Measurements from ENCODE around the gene BRS3.

Gene BRS3

DNA sequence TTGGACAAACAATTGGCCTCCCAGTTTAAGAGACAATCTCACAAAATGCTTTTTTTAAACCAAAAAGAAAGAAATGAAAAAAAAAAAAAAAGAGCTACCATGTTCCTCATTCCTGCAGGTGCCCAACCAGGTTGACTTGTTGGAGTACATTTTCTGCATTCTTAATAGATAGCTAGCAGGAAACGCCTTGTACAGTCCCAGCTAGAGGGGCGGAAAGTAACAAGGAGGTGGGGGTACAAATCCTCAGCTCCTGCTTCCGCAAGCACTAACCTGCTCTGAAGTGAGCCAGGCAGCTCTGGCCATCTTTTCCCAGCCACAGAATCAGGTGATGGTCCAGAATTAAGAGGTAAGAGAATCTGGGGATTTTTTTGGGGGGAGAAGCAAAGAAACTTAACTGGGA lies 44.2 kb downstream of the BRS3 start, which contains the start of gene VGLL1 (continued):
- TF ChIP-seq, protein P1, sequence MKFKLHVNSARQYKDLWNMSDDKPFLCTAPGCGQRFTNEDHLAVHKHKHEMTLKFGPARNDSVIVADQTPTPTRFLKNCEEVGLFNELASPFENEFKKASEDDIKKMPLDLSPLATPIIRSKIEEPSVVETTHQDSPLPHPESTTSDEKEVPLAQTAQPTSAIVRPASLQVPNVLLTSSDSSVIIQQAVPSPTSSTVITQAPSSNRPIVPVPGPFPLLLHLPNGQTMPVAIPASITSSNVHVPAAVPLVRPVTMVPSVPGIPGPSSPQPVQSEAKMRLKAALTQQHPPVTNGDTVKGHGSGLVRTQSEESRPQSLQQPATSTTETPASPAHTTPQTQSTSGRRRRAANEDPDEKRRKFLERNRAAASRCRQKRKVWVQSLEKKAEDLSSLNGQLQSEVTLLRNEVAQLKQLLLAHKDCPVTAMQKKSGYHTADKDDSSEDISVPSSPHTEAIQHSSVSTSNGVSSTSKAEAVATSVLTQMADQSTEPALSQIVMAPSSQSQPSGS (tag by site-specific recombination; IDR thresholded peaks at IDR 0.05; ENCODE audit: low read depth) = no peak
- no peak for TF ChIP-seq ZNF558 (tag by site-specific recombination; IDR thresholded peaks at IDR 0.05)
- TF ChIP-seq, protein P2, sequence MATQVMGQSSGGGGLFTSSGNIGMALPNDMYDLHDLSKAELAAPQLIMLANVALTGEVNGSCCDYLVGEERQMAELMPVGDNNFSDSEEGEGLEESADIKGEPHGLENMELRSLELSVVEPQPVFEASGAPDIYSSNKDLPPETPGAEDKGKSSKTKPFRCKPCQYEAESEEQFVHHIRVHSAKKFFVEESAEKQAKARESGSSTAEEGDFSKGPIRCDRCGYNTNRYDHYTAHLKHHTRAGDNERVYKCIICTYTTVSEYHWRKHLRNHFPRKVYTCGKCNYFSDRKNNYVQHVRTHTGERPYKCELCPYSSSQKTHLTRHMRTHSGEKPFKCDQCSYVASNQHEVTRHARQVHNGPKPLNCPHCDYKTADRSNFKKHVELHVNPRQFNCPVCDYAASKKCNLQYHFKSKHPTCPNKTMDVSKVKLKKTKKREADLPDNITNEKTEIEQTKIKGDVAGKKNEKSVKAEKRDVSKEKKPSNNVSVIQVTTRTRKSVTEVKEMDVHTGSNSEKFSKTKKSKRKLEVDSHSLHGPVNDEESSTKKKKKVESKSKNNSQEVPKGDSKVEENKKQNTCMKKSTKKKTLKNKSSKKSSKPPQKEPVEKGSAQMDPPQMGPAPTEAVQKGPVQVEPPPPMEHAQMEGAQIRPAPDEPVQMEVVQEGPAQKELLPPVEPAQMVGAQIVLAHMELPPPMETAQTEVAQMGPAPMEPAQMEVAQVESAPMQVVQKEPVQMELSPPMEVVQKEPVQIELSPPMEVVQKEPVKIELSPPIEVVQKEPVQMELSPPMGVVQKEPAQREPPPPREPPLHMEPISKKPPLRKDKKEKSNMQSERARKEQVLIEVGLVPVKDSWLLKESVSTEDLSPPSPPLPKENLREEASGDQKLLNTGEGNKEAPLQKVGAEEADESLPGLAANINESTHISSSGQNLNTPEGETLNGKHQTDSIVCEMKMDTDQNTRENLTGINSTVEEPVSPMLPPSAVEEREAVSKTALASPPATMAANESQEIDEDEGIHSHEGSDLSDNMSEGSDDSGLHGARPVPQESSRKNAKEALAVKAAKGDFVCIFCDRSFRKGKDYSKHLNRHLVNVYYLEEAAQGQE (tag by site-specific recombination; IDR thresholded peaks at IDR 0.05) = no peak
- TF ChIP-seq ZNF239 (tag by site-specific recombination; IDR thresholded peaks at IDR 0.05) = no peak
- TF ChIP-seq ZNF624 (tag by site-specific recombination; IDR thresholded peaks at IDR 0.05) = no peak
- TF ChIP-seq, protein P3, sequence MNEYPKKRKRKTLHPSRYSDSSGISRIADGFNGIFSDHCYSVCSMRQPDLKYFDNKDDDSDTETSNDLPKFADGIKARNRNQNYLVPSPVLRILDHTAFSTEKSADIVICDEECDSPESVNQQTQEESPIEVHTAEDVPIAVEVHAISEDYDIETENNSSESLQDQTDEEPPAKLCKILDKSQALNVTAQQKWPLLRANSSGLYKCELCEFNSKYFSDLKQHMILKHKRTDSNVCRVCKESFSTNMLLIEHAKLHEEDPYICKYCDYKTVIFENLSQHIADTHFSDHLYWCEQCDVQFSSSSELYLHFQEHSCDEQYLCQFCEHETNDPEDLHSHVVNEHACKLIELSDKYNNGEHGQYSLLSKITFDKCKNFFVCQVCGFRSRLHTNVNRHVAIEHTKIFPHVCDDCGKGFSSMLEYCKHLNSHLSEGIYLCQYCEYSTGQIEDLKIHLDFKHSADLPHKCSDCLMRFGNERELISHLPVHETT (tag by site-specific recombination; IDR thresholded peaks at IDR 0.05) = no peak

DNA sequence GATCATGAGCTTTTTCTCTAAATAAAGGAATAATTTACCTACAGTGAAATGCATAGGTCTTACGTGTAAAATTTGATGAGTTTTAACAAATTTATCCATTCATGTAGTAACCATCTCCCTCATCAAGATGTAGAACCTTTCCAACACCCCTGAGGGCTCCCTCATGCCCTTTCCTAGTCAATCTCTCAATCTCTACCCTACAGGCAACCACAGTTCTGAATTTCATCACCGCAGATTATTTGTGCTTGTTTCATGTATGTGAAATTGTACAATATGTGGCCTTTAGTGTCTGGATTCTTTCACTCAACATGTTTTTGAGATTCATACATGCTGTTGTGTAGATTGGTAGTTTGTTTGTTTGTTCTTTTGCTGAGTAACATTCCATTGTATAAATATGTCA lies 46.4 kb downstream of the BRS3 start:
- CTCF ChIA-PET = interaction anchor here (0.7 kb wide), 1 partner anchor 252 kb away, joined by 4 read pairs; no protein-coding TSS in a partner anchor
- H3K36me3 ChIP-seq (ENCODE audit: control insufficient read depth in 2 of 2, insufficient read depth in 1 of 2, low read length in 2 of 2) = no peaks in the 10 kb centered on the region
- TF ChIP-seq ZNF223 (tag by site-specific recombination; IDR thresholded peaks at IDR 0.05) = no peak
- no peak for TF ChIP-seq ZNF169 (tag by site-specific recombination; IDR thresholded peaks at IDR 0.05)
- no peak for TF ChIP-seq SP2 (tag by site-specific recombination; IDR thresholded peaks at IDR 0.05)
- TF ChIP-seq ZIC2 (tag by site-specific recombination; IDR thresholded peaks at IDR 0.05) = no peak
- TF ChIP-seq MZF1 (tag by site-specific recombination; IDR thresholded peaks at IDR 0.05; ENCODE audit: borderline replicate concordance) = no peak
- TF ChIP-seq, protein P4, sequence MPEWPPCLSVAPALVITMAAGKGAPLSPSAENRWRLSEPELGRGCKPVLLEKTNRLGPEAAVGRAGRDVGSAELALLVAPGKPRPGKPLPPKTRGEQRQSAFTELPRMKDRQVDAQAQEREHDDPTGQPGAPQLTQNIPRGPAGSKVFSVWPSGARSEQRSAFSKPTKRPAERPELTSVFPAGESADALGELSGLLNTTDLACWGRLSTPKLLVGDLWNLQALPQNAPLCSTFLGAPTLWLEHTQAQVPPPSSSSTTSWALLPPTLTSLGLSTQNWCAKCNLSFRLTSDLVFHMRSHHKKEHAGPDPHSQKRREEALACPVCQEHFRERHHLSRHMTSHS (tag by site-specific recombination; IDR thresholded peaks at IDR 0.05) = no peak
- no peak for TF ChIP-seq OVOL3 (tag by site-specific recombination; IDR thresholded peaks at IDR 0.05)
- TF ChIP-seq ZNF366 (tag by site-specific recombination; conservative IDR thresholded peaks at IDR 0.05) = no peak
- TF ChIP-seq, protein P5, sequence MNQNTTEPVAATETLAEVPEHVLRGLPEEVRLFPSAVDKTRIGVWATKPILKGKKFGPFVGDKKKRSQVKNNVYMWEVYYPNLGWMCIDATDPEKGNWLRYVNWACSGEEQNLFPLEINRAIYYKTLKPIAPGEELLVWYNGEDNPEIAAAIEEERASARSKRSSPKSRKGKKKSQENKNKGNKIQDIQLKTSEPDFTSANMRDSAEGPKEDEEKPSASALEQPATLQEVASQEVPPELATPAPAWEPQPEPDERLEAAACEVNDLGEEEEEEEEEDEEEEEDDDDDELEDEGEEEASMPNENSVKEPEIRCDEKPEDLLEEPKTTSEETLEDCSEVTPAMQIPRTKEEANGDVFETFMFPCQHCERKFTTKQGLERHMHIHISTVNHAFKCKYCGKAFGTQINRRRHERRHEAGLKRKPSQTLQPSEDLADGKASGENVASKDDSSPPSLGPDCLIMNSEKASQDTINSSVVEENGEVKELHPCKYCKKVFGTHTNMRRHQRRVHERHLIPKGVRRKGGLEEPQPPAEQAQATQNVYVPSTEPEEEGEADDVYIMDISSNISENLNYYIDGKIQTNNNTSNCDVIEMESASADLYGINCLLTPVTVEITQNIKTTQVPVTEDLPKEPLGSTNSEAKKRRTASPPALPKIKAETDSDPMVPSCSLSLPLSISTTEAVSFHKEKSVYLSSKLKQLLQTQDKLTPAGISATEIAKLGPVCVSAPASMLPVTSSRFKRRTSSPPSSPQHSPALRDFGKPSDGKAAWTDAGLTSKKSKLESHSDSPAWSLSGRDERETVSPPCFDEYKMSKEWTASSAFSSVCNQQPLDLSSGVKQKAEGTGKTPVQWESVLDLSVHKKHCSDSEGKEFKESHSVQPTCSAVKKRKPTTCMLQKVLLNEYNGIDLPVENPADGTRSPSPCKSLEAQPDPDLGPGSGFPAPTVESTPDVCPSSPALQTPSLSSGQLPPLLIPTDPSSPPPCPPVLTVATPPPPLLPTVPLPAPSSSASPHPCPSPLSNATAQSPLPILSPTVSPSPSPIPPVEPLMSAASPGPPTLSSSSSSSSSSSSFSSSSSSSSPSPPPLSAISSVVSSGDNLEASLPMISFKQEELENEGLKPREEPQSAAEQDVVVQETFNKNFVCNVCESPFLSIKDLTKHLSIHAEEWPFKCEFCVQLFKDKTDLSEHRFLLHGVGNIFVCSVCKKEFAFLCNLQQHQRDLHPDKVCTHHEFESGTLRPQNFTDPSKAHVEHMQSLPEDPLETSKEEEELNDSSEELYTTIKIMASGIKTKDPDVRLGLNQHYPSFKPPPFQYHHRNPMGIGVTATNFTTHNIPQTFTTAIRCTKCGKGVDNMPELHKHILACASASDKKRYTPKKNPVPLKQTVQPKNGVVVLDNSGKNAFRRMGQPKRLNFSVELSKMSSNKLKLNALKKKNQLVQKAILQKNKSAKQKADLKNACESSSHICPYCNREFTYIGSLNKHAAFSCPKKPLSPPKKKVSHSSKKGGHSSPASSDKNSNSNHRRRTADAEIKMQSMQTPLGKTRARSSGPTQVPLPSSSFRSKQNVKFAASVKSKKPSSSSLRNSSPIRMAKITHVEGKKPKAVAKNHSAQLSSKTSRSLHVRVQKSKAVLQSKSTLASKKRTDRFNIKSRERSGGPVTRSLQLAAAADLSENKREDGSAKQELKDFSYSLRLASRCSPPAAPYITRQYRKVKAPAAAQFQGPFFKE (tag by site-specific recombination; IDR thresholded peaks at IDR 0.05; ENCODE audit: borderline replicate concordance) = no peak
- no peak for TF ChIP-seq ZNF2 (tag by site-specific recombination; IDR thresholded peaks at IDR 0.05)
- no peak for TF ChIP-seq ZNF776 (tag by site-specific recombination; IDR thresholded peaks at IDR 0.05; ENCODE audit: borderline replicate concordance)
- TF ChIP-seq ZNF610 (tag by site-specific recombination; IDR thresholded peaks at IDR 0.05; ENCODE audit: borderline replicate concordance) = no peak
- no peak for TF ChIP-seq ZNF664 (tag by site-specific recombination; IDR thresholded peaks at IDR 0.05)
- TF ChIP-seq ZBTB48 (tag by site-specific recombination; IDR thresholded peaks at IDR 0.05) = no peak
- H3K9me3 ChIP-seq (ENCODE audit: control insufficient read depth, insufficient read depth, low read depth, low read length) = no peaks in the 10 kb centered on the region
- H3K4me1 ChIP-seq (ENCODE audit: control insufficient read depth, insufficient read depth, low read length) = no peaks in the 10 kb centered on the region
- H3K27ac ChIP-seq (ENCODE audit: extremely low read depth, low read depth, low read length) = no peak overlapping the region
- POLR2A ChIA-PET = no interaction called here
- H3K4me3 ChIP-seq (ENCODE audit: low read depth, low read length) = no peak overlapping the region

Measured in HEK293 (cell line).